ENCODE data around the gene CPE.

- TF ChIP-seq CTCF (IDR thresholded peaks at IDR 0.05), result no peak
- no peak for TF ChIP-seq EZH2phosphoT487 (IDR thresholded peaks at IDR 0.05)
These were observed 70.5 kb downstream of the CPE start for GRCh38 chr4:165449333-165449732.
